Measurements from ENCODE around the gene BCCIP. TPM values are rescaled to one million over a fixed set of nuclear protein-coding genes. Genes with fewer than 3 reads are reported as not detected.

The BCCIP gene
- total RNA-seq, 1 experiment from 2014 or later = 102 TPM

DNA sequence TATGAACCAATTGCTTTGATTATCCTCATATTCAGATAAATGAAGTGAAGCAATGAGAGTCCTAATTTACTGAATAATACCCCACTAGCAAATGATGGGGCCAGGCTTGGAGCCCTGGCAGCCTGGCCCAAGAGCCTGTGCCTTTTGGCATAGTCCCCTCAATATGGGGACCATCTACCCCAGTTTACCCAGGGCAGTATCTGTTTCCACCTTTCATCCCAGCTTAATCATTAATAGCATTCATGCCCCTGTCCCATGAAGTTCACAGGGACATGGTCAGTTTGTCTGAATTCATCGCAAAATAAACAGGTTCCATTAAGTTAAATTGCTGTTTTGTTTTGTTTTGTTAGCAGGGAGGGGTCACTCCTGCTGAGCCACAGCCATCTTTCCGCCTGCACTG is 25.5 kb downstream of the BCCIP start (continued):
- TF ChIP-seq, protein P1, sequence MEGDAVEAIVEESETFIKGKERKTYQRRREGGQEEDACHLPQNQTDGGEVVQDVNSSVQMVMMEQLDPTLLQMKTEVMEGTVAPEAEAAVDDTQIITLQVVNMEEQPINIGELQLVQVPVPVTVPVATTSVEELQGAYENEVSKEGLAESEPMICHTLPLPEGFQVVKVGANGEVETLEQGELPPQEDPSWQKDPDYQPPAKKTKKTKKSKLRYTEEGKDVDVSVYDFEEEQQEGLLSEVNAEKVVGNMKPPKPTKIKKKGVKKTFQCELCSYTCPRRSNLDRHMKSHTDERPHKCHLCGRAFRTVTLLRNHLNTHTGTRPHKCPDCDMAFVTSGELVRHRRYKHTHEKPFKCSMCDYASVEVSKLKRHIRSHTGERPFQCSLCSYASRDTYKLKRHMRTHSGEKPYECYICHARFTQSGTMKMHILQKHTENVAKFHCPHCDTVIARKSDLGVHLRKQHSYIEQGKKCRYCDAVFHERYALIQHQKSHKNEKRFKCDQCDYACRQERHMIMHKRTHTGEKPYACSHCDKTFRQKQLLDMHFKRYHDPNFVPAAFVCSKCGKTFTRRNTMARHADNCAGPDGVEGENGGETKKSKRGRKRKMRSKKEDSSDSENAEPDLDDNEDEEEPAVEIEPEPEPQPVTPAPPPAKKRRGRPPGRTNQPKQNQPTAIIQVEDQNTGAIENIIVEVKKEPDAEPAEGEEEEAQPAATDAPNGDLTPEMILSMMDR (IDR thresholded peaks at IDR 0.05) = no peak
- TF ChIP-seq ZBTB21 (CRISPR knock-in tag; IDR thresholded peaks at IDR 0.05; ENCODE audit: borderline replicate concordance) = no peak

DNA sequence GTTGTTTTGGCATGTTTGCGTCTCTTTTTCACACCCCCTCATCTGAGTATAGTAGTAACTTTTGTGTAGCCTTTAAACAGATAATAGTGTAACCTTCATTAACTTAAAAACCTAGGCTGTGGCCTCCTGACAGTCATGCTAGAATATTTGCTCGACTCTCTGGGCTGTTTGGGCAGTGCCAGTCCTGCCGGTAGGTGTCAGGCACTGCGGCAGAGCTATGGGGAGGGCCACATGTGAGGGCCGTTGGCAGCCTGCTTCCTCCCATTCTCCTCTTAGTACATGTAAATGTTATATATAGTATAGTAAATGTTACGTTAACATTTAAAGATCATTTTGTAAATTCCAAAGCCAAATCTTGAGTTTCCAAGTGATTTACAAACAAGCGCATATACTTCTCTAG is 26.1 kb downstream of the BCCIP start:
- Mint-ChIP-seq H3K36me3 (peaks cover 44% of the 10 kb centered on the region), H3K4me3 (no peak overlapping the region), H3K27ac (no peak overlapping the region), H3K4me1 (no peaks in the 10 kb centered on the region), H3K27me3 (ENCODE audit: low read depth) (no peaks in the 10 kb centered on the region), H3K9me3 (0 out of 2 replicates have a peak, but pooled peaks cover 3% of the 10 kb centered on the region)
- CTCF ChIA-PET = no interaction called here
- POLR2A ChIA-PET = no interaction called here
- TF ChIP-seq ZBTB21 (CRISPR knock-in tag; IDR thresholded peaks at IDR 0.05; ENCODE audit: borderline replicate concordance) = no peak
- TF ChIP-seq, protein P2, sequence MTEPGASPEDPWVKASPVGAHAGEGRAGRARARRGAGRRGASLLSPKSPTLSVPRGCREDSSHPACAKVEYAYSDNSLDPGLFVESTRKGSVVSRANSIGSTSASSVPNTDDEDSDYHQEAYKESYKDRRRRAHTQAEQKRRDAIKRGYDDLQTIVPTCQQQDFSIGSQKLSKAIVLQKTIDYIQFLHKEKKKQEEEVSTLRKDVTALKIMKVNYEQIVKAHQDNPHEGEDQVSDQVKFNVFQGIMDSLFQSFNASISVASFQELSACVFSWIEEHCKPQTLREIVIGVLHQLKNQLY (CRISPR knock-in tag; IDR thresholded peaks at IDR 0.05) = no peak
- TF ChIP-seq, protein P1 (IDR thresholded peaks at IDR 0.05) = no peak
- no peak for TF ChIP-seq IRF2 (CRISPR knock-in tag; IDR thresholded peaks at IDR 0.05; ENCODE audit: borderline replicate concordance, low read depth)
- TF ChIP-seq, protein P3, sequence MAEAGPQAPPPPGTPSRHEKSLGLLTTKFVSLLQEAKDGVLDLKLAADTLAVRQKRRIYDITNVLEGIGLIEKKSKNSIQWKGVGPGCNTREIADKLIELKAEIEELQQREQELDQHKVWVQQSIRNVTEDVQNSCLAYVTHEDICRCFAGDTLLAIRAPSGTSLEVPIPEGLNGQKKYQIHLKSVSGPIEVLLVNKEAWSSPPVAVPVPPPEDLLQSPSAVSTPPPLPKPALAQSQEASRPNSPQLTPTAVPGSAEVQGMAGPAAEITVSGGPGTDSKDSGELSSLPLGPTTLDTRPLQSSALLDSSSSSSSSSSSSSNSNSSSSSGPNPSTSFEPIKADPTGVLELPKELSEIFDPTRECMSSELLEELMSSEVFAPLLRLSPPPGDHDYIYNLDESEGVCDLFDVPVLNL (CRISPR knock-in tag; IDR thresholded peaks at IDR 0.05; ENCODE audit: borderline replicate concordance, low read depth) = no peak
- TF ChIP-seq, protein P4, sequence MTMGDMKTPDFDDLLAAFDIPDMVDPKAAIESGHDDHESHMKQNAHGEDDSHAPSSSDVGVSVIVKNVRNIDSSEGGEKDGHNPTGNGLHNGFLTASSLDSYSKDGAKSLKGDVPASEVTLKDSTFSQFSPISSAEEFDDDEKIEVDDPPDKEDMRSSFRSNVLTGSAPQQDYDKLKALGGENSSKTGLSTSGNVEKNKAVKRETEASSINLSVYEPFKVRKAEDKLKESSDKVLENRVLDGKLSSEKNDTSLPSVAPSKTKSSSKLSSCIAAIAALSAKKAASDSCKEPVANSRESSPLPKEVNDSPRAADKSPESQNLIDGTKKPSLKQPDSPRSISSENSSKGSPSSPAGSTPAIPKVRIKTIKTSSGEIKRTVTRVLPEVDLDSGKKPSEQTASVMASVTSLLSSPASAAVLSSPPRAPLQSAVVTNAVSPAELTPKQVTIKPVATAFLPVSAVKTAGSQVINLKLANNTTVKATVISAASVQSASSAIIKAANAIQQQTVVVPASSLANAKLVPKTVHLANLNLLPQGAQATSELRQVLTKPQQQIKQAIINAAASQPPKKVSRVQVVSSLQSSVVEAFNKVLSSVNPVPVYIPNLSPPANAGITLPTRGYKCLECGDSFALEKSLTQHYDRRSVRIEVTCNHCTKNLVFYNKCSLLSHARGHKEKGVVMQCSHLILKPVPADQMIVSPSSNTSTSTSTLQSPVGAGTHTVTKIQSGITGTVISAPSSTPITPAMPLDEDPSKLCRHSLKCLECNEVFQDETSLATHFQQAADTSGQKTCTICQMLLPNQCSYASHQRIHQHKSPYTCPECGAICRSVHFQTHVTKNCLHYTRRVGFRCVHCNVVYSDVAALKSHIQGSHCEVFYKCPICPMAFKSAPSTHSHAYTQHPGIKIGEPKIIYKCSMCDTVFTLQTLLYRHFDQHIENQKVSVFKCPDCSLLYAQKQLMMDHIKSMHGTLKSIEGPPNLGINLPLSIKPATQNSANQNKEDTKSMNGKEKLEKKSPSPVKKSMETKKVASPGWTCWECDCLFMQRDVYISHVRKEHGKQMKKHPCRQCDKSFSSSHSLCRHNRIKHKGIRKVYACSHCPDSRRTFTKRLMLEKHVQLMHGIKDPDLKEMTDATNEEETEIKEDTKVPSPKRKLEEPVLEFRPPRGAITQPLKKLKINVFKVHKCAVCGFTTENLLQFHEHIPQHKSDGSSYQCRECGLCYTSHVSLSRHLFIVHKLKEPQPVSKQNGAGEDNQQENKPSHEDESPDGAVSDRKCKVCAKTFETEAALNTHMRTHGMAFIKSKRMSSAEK (CRISPR knock-in tag; IDR thresholded peaks at IDR 0.05; ENCODE audit: borderline replicate concordance) = no peak
- no peak for TF ChIP-seq ETV6 (CRISPR knock-in tag; IDR thresholded peaks at IDR 0.05)
- TF ChIP-seq ZNF232 (CRISPR knock-in tag; IDR thresholded peaks at IDR 0.05) = no peak
- TF ChIP-seq, protein P5, sequence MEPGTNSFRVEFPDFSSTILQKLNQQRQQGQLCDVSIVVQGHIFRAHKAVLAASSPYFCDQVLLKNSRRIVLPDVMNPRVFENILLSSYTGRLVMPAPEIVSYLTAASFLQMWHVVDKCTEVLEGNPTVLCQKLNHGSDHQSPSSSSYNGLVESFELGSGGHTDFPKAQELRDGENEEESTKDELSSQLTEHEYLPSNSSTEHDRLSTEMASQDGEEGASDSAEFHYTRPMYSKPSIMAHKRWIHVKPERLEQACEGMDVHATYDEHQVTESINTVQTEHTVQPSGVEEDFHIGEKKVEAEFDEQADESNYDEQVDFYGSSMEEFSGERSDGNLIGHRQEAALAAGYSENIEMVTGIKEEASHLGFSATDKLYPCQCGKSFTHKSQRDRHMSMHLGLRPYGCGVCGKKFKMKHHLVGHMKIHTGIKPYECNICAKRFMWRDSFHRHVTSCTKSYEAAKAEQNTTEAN (CRISPR knock-in tag; IDR thresholded peaks at IDR 0.05) = no peak
- TF ChIP-seq, protein P6, sequence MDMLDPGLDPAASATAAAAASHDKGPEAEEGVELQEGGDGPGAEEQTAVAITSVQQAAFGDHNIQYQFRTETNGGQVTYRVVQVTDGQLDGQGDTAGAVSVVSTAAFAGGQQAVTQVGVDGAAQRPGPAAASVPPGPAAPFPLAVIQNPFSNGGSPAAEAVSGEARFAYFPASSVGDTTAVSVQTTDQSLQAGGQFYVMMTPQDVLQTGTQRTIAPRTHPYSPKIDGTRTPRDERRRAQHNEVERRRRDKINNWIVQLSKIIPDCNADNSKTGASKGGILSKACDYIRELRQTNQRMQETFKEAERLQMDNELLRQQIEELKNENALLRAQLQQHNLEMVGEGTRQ (CRISPR knock-in tag; IDR thresholded peaks at IDR 0.05) = no peak
- TF ChIP-seq, protein P7, sequence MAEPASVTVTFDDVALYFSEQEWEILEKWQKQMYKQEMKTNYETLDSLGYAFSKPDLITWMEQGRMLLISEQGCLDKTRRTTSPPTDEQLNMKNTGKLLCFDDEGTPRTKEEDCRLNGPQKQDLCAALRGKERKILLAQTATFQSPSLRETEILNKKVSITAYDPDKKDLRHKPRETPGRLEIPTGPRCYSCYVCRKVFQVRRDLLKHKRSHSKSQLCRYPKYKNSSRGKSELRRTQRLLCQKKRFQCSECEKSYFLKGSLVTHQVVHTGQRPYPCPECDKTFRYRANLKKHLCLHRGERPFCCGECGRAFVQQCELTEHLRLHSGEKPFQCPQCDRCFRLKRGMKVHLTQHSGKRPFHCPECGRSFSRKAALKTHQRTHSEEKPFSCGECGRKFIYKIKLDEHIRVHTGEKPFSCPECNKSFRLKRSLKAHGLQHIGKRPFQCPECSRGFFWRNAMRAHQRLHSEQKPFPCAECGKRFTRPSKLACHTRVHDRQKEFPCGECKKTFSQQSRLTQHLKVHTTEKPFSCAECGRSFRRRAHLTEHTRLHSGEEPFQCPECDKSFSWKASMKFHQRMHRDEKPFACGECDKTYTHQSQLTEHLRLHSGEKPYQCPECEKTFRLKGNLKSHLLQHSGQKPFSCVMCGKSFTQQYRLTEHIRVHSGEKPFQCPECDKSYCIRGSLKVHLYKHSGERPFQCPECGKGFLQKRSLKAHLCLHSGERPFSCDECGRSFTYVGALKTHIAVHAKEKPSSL (CRISPR knock-in tag; conservative IDR thresholded peaks at IDR 0.05) = no peak
- TF ChIP-seq, protein P8, sequence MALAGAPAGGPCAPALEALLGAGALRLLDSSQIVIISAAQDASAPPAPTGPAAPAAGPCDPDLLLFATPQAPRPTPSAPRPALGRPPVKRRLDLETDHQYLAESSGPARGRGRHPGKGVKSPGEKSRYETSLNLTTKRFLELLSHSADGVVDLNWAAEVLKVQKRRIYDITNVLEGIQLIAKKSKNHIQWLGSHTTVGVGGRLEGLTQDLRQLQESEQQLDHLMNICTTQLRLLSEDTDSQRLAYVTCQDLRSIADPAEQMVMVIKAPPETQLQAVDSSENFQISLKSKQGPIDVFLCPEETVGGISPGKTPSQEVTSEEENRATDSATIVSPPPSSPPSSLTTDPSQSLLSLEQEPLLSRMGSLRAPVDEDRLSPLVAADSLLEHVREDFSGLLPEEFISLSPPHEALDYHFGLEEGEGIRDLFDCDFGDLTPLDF (CRISPR knock-in tag; IDR thresholded peaks at IDR 0.05) = no peak
- no peak for TF ChIP-seq FOXJ3 (CRISPR knock-in tag; IDR thresholded peaks at IDR 0.05; ENCODE audit: borderline replicate concordance)
- no peak for TF ChIP-seq ZNF263 (CRISPR knock-in tag; IDR thresholded peaks at IDR 0.05; ENCODE audit: low read depth)
- TF ChIP-seq CBFB (CRISPR knock-in tag; IDR thresholded peaks at IDR 0.05; ENCODE audit: low read depth) = no peak
- TF ChIP-seq, protein P9, sequence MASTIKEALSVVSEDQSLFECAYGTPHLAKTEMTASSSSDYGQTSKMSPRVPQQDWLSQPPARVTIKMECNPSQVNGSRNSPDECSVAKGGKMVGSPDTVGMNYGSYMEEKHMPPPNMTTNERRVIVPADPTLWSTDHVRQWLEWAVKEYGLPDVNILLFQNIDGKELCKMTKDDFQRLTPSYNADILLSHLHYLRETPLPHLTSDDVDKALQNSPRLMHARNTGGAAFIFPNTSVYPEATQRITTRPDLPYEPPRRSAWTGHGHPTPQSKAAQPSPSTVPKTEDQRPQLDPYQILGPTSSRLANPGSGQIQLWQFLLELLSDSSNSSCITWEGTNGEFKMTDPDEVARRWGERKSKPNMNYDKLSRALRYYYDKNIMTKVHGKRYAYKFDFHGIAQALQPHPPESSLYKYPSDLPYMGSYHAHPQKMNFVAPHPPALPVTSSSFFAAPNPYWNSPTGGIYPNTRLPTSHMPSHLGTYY (CRISPR knock-in tag; IDR thresholded peaks at IDR 0.05) = no peak
- DNase-seq (ENCODE audit: low spot score) (no peak), ATAC-seq (no peak)

All from WTC11 (cell line).